ENCODE results near the gene GPAT2.
"Not testable (repeated sequence)": the region's sequence is repeated elsewhere in the genome, so short reads cannot be mapped to it uniquely, and the experiment has no call there.

GPAT2 gene

DNA sequence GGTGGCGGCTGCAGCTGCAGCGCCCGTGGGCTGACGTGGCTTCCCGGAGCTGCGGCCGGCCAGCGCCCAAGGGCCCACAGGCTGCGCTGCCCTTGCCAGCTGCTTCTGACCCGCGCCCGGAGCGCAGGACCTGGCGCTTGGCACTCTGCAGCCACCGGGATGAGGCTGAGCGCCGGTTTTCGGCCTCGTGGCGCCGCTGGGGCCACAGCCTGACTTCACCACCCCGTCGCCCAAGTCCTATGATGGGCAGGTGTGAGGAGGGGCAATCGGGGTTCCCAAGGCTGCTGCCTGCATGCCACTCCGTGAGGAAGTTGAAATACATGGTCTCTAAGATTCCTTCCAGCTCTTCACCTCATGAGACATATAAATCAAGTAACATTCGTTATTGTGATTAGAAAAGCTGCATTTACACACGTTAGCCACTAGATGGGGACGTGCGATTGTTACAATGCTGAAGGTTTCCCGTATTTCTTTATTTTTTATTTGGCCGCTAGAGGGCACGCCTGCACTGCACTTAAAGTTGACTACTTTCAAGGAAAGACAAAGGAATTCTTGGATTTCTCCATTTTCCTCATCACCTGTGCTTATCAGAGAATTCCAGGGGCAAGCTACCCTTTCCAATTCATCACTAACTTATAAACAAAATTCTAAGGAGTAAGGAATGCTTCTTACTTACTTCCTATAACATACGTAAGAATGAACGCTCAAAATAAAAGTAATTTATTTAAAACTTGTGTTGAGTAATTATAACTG, 42.0 kb downstream of the GPAT2 start:
- not testable (repeated sequence) for H3K4me3 ChIP-seq (IDR thresholded peaks at IDR 0.05; ENCODE audit: insufficient read depth, low read depth, low read length); H3K27me3 ChIP-seq (ENCODE audit: insufficient read depth, low read depth); H3K36me3 ChIP-seq (ENCODE audit: insufficient read depth); H3K79me2 ChIP-seq (ENCODE audit: insufficient read depth, low read depth); H4K20me1 ChIP-seq (ENCODE audit: insufficient read depth)
- peak overlapping the region; percentile 89 for H3K27ac ChIP-seq
- peak overlapping the region; percentile 79 for H3K4me2 ChIP-seq
- peak overlapping the region; percentile 91 for H2AFZ ChIP-seq (ENCODE audit: low read depth)
- peak overlapping the region; percentile 90 for H3K9ac ChIP-seq
- peak; percentile 84 for TF ChIP-seq CTCF (conservative IDR thresholded peaks at IDR 0.05; ENCODE audit: low read depth, low read length)
- peaks cover 11% of the 10 kb centered on the region for H3K4me1 ChIP-seq (ENCODE audit: low read depth, poor library complexity, severe bottlenecking)

- H3K9ac ChIP-seq, result peak overlapping the region; percentile 90; the same call in 1 of the 2 replicates
Observed at GRCh38 chr2:95992102-95992501, 42.6 kb downstream of the GPAT2 start.

DNA sequence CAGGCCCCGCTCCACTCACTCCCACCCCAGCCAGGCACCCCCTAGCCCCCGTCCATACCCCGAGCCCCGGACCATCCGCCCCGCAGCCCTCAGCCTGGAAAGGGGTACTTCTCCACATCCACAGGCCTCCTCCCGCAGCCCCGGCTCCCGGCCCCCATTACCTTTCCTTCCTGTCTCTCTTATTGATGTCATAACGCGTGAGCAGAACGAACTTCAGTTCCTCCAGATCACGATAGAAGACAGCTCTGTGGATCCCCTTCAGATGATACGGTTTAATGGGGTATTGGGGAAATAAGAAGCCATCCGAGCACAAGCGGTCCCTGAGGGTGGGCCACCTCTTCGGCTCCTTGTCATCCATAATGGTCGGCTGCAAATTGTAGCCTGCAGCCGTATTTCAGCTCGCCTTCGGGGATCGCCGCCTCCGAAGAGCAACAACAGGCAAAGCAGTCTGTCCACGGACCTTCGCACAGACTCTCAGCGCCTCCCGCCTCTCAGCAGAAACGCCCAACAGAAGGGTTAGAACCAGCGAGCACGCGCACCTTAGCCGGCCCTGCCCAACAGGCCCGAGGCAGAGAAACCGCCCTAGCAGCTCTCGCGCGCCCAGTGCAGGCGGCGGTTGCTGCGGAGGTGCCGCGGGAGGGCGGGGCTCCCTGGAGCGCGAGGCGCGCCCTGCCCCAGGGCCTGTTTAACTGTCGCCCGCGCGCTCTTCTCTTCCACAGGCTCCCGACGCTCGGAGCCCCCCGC, 43.2 kb downstream of the GPAT2 start, which contains the start of gene ANKRD36C:
Gene ANKRD36C, minus strand, starts transcription at position 474 of the 744 bp plus-strand sequence. Its CDS starts 116 bp downstream, at position 358.
- not testable (repeated sequence) for H3K79me2 ChIP-seq (ENCODE audit: insufficient read depth, low read depth)

More at GRCh38 chr2:95992102-95992501, 42.6 kb downstream of the GPAT2 start:
- H3K4me2 ChIP-seq; H3K27me3 ChIP-seq (ENCODE audit: insufficient read depth, low read depth); H3K36me3 ChIP-seq (ENCODE audit: insufficient read depth); H3K4me3 ChIP-seq (IDR thresholded peaks at IDR 0.05; ENCODE audit: insufficient read depth, low read depth, low read length); H3K79me2 ChIP-seq (ENCODE audit: insufficient read depth, low read depth); H4K20me1 ChIP-seq (ENCODE audit: insufficient read depth): not testable (repeated sequence)
- peak overlapping the region; percentile 91 for H2AFZ ChIP-seq (ENCODE audit: low read depth)
- H3K4me1 ChIP-seq (ENCODE audit: low read depth, poor library complexity, severe bottlenecking), result peaks cover 11% of the 10 kb centered on the region
- peak overlapping the region; percentile 89 for H3K27ac ChIP-seq

DNA sequence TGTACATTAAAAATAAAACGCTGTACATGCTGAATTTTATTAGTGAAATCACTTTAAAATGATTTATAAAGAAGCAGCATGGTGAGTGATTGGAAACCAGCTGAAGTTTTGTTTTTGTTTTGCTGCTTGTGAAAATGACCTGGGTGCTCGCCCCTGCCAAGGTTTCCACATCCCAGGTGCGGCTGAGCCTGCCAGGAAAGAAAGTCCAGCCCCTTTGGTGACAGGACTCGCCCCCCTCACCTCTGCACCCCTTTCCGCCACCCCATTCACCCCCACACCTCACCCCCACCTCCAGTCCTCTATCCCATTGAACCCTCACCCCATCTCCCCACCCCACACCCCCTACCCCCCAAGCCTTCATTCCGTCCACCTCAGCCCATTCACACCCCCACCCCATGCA, 43.8 kb downstream of the GPAT2 start:
- not testable (repeated sequence) for H4K20me1 ChIP-seq (ENCODE audit: insufficient read depth); H3K27me3 ChIP-seq (ENCODE audit: insufficient read depth, low read depth); H3K4me3 ChIP-seq (IDR thresholded peaks at IDR 0.05; ENCODE audit: insufficient read depth, low read depth, low read length); H2AFZ ChIP-seq (ENCODE audit: low read depth); H3K9ac ChIP-seq; H3K79me2 ChIP-seq (ENCODE audit: insufficient read depth, low read depth); H3K36me3 ChIP-seq (ENCODE audit: insufficient read depth)
- Histone ChIP-seq H3K4me1 (ENCODE audit: low read depth, poor library complexity, severe bottlenecking) (peaks cover 11% of the 10 kb centered on the region), H3K4me2 (peak overlapping the region; percentile 51), H3K27ac (peak overlapping the region; percentile 20; the same call in 1 of the 2 replicates)

More for the DNA sequence above, 43.2 kb downstream of the GPAT2 start, which contains the start of gene ANKRD36C:
- Histone ChIP-seq H2AFZ (ENCODE audit: low read depth) (peak within 1 kb of the TSS; percentile 91), H3K4me2 (peak within 1 kb of the TSS; percentile 79), H3K4me1 (ENCODE audit: low read depth, poor library complexity, severe bottlenecking) (peaks cover 11% of the 10 kb centered on the region), H3K27ac (peak within 1 kb of the TSS; percentile 89), H3K9ac (peak within 1 kb of the TSS; percentile 90)
- not testable (repeated sequence) for H3K4me3 ChIP-seq (IDR thresholded peaks at IDR 0.05; ENCODE audit: insufficient read depth, low read depth, low read length); H3K36me3 ChIP-seq (ENCODE audit: insufficient read depth); H3K27me3 ChIP-seq (ENCODE audit: insufficient read depth, low read depth); H4K20me1 ChIP-seq (ENCODE audit: insufficient read depth)
